GM19035 (cell line): ENCODE measurements around the gene SLC39A9.

Experiments used
- ATAC-seq: cut with Tn5 transposase; IDR thresholded peaks from one replicate; pipeline ENCODE4 v1.9.1; 2021; ENCODE audit not compliant: unreplicated experiment

Gene SLC39A9, protein sequence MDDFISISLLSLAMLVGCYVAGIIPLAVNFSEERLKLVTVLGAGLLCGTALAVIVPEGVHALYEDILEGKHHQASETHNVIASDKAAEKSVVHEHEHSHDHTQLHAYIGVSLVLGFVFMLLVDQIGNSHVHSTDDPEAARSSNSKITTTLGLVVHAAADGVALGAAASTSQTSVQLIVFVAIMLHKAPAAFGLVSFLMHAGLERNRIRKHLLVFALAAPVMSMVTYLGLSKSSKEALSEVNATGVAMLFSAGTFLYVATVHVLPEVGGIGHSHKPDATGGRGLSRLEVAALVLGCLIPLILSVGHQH

DNA sequence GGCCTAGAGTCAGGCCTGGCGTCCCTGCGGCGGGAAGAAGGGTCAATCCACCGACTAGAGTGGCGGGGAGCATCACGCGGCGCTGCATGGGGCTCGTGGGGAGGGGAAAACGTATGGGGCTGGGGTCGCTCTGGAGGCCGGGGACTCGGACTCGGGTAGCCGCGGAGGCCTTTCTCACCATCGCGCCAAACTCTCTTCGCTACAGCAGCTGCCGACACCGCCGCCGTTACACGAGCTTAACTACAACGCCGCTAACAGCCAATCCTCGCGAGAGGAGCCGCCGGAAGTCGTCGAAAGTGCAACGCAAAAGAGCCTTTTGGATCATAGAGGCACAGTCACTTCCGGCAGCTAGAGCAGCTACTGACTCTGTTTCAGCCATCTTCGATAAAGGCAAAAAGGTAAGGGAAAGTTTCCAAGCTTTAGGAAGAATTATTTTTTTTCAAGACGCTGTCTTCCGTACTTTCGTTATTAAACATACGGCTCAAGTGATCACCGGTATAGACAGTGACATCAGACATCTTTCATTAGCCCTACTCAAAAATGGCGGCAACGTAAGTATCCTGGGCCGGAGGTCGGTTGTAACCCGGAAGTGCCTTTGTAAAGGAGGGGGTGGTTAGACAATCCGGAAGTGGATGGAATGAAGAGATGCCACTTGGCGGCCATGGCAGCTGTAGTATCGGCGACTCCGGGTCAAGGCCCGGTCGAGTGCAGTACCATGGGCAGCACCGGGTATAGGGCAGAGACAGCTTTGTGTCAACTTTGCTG, at the start of gene SLC39A9, which contains the start of gene ERH:
Gene SLC39A9 (plus strand): TSS at position 640 of the 765 bp plus-strand sequence. CDS start 678 bp downstream, outside the sequence.
Gene ERH (minus strand): TSS at position 247 of the 765 bp plus-strand sequence. CDS start 66 bp downstream, at position 181.
- peak; percentile 88 for ATAC-seq

DNA sequence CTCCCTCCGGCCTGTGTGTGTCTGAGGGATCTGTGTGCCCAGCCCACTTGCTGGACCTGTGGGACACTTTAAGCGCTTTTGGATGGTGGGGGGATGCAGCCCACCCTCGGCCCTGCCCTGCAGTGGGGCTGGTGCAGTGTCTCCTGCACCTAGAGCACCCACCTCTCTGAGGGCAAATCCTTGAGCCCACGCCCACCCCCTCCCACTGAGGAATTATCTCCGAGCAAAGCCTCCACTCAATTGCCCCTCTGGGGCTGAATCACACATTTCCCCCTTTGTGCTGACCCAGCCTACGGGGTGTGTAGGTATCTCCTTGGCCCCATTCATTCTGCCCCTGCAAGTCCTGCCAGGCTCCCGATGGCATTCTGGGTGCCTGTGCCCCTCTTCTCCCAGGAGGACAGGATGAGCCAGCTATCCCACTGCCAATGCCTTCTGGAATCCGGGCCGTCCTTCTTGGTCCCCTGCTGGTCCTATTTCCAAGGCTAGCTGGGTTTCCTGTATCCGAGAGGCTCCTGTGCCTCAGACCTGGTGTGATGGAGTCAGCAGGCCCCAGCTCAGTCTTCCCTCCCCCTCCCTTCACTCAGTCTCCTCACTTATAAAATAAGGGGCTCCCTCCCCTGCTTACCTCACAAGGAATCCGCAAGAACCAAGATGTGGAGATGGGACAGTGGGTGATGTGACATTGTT, 49.3 kb upstream of the SLC39A9 start:
- ATAC-seq, result no peak

DNA sequence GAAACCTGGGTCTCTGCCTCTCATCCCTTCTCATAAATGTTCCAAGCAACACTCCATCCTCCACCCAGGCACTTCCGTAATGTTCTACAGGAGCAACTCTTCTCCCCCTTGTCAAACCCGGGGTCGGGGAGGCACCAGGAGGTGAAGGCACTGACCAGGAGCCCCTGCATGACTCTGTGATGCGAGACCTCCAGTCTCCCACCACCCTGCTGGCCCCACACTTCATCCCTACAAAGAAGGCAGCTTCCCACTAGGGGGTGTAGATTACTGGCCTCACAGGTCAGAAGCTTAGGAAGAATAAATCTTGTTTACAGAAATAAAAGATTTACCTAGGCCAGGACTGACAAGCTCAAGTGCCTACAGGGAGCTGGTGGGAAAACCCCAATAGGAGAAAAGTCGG, 47.6 kb upstream of the SLC39A9 start:
- no peak for ATAC-seq

DNA sequence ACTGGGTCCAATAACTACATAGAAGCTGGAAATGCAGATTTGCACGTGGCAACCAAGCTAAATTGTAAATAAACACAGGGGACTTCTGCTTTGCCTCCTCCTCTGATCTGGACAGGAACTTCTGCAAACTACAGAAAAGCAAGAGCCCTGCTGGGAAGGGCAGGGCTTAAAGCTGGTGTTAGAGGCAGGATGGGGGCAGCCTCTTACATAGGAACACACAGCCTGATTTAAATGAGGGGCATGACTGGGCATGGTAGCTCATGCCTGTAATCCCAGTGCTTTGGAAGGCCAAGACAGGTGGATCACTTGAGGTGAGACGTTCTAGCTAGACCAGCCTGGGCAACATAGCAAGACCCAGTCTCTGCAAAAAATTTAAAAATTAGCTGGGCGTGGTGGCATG, 47.1 kb upstream of the SLC39A9 start:
- no peak for ATAC-seq

DNA sequence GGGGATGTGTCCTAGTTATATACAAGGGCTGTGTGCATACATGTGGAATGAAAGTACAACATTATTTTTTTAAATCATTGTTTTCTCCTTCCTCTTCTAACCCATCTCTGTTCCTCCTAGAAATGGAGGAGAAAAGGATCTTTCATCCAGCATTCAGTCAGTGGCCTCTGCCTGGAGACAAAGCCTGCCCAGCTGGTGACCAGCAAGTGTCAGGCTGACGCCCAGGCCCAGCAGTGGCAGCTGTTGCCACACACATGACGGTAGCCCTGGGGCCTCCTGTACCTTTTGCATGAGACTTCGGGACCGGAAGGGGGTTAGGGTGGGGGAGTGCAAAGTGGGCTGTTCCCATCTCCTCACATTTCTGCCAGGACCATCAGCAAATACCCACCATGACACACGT, 46.6 kb upstream of the SLC39A9 start:
- ATAC-seq, result no peak

DNA sequence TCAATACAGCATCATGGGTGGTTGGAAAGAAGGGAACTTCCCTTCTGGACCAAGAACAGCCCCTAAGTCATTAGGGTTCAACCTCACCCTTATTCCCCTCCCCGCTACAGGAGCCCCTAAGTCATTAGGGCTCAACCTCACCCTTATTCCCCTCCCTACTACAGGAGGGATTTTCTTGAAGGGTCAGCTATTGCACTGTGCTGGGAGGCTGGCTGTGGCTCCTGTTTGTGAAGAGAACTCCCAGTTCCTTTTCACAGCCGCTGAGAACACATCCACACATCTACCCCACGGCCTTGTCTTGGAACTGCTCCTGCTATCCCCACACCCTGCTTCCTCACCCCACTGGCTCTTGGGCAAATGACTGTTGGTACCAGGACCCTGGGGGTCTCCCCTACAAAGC, 45.3 kb upstream of the SLC39A9 start:
- no peak for ATAC-seq

DNA sequence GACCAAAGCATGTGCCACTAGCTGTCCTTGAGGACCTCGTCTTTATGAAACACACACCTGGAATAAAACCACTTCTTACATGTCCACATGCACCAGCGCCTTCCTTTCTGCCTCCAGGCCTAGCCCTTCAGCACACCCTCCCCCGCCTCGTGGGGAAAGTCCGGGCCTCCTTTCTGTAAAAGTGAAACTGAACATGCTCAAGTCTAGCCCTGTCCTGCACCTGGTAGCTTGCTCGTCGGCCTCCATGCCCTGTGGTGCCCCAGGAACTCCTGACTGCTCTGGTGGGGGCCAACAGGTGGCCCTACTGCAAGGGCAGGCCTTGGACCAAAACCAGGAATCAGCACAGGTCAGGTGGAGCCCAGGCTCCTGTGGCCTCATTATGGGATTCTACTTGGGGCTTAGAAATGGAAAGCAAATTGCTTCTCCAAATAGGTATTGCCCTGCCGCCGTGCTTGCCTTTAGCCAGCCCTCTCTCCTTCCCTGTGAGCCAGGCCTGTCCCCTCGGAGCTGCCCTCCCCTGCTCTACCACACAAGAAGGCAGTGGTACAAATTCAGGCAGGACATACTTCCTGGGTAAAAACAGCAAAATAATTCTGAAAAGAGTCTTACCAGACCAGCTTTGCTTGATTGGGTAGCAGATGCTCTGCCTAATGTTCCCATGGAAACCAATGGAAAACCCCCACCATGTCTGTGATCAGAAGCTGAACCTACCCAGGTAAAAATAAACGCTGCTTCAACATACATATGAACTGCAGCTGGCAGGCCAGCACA, 43.9 kb upstream of the SLC39A9 start:
- ATAC-seq, result peak; percentile 87

DNA sequence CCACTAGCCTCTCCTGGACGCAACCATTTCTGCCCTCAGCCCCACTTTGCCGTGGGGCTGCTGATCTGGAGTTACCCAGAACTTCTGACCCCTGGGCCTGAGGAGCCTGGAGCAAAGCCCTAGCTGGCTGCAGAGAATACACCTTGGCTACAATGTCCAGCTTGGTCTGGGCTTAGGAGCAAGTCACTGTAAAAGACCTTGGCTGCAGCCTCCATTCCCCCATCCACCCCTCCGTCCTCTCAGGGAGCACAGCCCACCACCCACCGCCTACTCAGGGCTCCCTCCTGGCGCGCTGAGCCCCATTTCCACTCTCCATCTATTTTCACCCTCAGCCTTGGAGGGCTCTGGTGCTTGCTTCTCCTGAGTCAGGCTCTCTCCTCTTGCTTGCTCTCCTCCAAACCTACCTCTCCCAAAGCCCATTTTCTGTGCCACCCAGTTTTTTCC, 43.3 kb upstream of the SLC39A9 start:
- no peak for ATAC-seq

DNA sequence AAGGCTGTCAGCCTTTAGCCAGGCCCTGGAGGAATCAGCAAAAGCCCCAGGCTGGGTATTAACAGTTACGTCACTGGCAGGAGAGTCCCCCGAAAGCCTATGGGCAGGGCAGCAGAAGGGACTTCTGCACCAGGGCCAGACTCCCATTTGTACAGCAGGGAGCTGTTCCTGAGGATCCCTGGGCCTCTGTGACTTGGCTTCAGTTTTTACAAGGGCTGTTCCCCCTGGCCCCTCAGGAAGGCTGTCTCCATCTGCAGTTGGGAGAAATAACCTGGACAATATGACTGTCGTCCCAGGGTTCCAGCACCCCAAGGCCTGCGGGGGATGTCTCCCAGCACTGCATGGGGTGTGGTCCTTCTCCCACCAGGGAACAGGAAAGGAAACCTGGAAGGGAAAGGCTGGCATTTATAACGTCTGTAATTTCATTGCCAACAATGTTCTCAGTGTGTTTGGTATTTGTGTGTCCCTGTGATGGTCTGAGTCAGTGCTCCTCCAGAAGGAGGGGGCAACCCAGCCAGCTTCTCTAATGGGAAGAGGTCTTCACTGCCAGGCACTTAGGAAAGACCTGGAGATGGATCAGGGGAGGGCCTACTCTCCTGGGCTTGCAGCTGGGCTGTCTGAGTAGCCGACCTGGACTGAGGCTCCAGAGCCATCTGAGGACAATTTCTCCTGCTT, 42.7 kb upstream of the SLC39A9 start:
- ATAC-seq, result no peak

DNA sequence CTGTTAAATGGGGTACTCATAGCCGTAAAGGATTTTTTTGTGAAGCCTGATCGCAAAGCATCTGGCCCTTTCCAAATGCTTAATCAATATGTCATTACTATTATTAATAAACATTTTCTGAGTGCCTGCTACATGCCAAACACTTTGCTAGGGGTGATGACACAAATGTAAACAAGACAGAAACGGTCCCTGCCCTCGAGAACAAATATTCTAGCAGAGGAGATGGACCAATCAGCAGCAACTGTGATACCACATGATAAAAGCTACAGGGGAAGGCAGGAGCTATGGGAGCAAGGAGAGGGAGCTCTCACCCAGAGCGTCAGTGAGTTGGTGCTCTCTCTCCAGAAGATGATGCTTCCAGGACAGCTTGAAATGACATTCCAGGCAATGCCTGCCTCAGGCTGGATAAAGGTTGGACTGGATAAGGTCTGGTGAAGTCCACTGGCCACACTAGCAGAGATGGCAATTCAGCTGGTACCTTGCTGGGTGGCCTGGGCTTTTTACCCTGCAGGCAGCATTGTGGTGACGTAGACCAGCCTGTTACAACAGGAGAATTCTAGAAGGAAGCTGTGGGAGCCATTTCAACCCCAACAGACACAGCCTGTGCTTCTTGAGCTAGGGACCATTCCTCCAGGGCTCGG, 41.5 kb upstream of the SLC39A9 start:
- ATAC-seq, result no peak

DNA sequence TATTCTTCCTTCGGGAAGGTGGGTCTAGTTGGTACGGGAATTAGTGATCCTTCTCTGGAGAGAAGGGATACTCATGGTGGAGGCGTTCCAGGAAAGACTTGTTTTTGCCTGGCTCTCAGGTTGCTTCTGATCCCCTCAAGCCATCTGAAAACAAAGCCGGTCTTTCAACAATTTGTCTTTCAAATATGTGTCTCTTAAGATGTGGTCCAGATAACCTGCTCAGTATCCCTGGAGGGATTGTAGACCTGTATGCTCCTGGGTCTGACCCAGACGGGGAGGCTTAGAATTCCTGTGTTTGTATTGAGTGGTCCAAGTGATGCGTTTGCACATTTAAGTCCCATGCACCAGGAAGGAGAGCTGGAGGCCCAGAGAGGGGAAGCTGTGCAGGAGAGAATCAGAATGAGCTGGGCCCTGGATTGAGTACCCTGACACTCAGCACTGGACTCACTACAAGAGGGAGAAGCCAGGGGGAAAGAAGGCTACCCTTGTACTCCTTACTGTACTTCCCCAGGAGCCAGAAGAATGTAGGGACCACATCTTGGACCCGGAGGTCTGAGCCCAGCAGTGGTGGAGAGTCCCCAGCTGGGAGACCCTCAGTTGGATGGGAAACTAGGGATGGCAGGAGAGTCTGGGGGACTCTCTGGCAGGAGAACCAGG, 40.8 kb upstream of the SLC39A9 start:
- ATAC-seq, result no peak

DNA sequence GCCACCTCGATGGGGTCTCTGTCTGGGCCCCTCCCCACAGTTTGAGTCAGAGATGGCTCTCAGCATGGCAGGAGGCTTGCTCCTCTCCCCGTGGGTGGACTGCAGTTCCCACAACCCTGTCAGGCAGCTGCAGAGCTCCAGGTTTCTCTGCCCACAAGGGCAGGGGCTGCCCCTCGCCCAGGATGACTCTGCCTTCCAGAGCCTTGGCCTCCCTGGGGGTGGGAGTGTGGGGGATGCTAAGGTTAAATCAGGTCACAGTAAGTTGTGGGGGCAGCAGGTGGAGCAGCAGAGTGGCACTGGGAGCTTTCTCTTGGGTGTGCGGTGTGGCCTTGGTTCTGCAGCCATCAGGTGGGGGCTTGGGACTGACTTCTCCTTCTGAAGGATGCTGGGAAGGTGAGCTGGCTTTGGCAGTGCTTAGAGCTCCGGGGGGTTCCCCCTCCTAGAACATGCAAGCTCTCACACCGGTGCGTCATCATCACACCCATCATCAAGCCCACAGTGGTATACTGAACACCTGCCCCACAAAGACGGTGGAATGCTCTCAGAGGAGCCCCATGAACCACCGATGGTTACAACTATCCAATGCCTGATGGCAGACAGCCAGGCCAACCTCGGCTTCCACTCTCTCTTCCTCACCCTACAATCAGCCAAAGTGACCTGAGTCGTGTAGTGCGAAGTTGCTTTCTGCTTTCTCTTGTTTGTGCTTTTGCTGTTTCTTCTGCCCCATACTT, 40.1 kb upstream of the SLC39A9 start:
- ATAC-seq, result no peak

DNA sequence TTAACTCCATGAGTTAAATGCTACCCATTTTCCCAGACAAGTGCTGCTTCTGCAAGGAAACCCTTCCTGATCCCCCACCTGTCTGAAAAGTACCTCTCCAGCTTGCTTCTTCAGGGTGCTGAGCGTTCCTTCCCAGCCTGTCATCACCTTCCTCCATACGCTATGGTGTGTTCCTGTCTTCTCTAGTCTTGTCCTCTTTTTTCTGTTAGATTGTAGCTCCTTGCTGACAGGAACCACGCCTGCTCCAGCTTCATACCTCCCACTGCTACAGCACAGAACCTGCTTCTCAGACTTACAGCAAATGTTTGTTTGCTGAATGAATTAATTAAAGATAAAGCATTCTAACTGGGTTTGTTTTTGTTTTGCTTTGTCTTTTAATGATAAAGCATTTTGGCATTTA, 39.5 kb upstream of the SLC39A9 start:
- no peak for ATAC-seq

DNA sequence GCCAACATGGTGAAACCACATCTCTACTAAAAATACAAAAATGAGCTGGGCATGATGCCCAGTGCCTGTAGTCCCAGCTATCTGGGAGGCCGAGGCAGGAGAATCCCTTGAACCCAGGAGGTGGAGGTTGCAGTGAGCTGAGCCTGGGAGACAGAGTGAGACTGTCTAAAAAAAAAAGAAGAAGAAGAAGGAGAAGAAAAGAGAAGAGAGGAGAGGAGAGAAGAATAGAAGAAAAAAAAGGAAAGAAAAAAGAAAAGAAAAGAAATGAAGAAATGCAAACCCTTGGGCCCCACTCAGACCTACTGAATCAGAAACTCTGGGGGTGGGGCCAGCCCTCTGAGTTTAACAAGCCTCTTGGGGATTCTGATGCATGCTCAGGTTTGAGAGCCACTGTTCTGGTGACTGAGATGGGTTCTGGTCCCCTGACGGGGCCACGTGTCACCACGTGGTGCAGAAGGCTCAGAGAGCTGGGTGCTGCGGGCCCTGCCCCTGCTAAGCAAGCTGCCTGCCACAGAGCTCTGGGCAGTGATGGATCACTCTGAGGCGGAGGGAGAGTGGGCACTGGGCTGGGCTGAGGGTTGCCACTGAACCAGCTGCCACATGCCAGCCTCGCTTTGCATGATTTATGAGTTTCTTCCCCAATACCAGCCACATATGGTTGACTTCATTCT, 37.9 kb upstream of the SLC39A9 start:
- no peak for ATAC-seq

DNA sequence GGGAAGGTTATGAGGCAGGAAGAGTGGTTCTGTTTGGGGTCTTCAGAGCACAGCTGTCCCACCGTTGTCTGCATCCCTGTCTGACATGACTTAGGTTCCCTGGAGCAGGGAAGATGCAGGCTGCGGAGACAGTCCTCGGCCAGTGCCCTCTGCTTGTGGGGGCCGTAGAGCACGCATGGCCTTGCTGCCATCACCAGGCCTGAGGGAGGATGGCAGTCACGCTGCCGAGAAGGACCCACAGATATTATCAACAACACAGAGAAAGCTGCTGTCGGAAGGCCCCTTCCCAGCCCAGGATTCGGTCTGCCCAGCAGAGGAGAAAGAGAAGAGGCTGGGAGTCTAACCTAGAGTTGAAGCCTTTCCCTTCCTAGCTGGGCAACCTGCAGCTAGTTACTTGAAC, 35.4 kb upstream of the SLC39A9 start:
- ATAC-seq, result no peak

DNA sequence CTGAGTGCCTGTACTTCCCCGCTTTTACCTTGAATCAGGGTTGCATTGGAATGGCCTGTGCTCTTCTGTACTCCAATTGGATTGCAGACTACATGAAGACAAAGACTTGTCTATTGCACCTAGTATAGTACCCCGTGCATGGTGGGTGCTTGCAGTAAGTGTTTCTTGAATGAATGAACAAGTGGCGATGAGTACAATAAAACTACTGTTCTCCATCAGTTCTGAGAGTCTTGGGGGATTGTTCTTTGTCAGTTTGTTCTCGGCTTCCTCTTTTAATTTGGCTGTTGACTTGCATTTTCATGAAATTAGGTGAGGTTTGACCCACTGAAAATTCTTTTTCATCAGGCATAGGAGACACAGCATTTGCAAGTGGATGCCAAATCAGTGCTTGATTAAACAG, 34.5 kb upstream of the SLC39A9 start:
- ATAC-seq, result no peak

DNA sequence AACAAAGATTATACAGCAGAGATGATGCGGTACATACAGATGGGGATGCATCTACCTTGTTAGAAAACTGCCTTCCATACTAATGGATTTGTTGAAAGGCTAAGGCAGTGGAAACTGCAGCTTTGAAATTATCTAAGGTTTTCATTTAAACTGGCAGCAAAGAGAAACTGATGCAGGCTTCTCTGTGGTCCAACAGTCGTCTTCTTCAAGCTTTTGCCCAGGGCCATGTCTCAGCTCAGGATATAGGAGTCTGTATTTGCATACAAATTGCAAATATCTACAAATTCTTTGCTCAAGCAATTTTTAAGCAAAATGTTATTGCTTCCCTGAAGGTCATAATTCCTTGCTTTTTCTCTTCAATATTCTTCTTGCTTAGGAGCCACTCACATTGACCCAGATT, 34.1 kb upstream of the SLC39A9 start:
- ATAC-seq, result no peak

DNA sequence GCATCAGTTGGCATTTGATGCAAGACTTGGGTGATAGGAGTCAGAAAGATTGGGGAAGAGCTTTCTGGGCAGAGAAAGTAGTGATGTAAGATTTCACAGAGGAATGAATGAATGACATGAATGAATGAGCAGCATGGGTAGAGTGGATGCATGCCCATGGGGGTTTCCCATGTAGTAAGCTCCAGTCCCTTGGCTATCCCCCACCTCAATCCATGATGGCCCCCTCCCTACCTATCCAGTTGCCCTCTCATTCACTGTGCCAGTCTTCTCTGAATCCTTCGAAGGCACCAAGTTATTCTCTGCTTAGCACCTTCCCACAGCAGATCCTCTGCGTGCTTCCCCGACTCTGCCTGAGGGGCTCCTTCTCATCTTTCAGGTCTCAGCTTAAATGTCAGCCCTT, 32.4 kb upstream of the SLC39A9 start:
- ATAC-seq, result no peak
